IMR-90 (cell line): Measurements from ENCODE around the gene DLGAP3.

Experiments used
- CEBPB ChIP-seq: IDR thresholded peaks from 2 replicates; pipeline ENCODE4 v1.6.1; 2012; ENCODE audit warnings: low read depth, low read length, improper control_type of control experiment
- CTCF ChIP-seq: conservative IDR thresholded peaks from 2 replicates; pipeline ENCODE4 v1.5.1; 2012; ENCODE audit warnings: mild to moderate bottlenecking, low read depth, low read length, improper control_type of control experiment
- FOS ChIP-seq: fragments of 150-350 bp; IDR thresholded peaks from 2 replicates; pipeline ENCODE4 v1.6.1; 2016; ENCODE audit warnings: low read depth, low read length
- MAFK ChIP-seq: IDR thresholded peaks from 2 replicates; pipeline ENCODE4 v1.6.1; 2012; ENCODE audit warnings: low read depth, low read length, improper control_type of control experiment
- POLR2A ChIP-seq: IDR thresholded peaks from 2 replicates; pipeline ENCODE4 v1.6.1; 2012; ENCODE audit warnings: mild to moderate bottlenecking, low read depth, low read length
- RCOR1 ChIP-seq: IDR thresholded peaks from 2 replicates; pipeline ENCODE4 v1.6.1; 2012; ENCODE audit warnings: mild to moderate bottlenecking, low read length, improper control_type of control experiment; ENCODE audit not compliant: insufficient replicate concordance
- SMC3 ChIP-seq: fragments of 150-350 bp; IDR thresholded peaks from 2 replicates; pipeline ENCODE4 v1.6.1; 2016; ENCODE audit warnings: low read depth, mild to moderate bottlenecking, antibody characterized with exemption, low read length, moderate library complexity

DNA sequence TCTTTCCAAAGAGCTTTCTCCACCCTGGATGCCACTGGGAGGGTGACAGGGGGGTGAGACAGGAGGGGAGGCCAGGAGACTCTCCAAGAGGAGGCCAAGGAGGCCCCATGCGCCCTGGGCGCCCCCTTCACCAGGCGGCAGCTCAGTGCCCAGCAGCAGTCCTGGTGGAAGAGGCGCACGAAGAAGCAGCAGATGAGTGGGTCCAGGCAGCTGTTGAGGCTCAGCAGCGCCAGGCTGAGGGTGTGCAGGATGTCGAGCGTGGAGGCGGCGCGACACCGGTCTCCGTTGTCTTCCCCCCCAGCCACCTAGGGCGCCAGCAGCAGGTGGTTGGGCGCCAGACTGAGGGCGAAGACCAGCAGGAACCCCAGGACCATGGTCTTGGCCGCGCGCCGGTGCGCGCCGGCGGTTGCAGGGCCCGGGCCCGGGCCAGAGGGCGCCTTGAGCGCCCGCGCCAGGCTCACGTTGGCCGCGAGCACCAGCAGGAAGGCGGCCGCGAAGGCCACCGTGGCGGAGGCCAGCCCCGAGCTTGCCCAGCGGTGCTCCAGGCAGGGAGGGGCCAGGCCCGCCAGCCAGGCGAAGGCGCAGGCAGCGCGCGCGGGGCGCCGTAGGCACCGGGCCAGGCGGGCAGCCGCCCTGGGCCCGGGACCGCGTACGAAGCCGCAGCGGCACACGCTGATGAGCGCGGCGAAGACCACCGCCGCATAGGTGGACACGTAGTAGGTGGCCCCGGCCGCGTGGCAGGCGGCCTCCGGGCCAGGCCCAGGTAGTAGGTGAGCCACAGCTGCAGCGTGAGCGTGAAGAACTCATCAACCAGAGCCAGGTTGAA lies 47.1 kb upstream of the DLGAP3 start:
- no peak for TF ChIP-seq CTCF
- TF ChIP-seq CEBPB, result no peak
- TF ChIP-seq FOS, result no peak
- TF ChIP-seq POLR2A, result no peak
- no peak for TF ChIP-seq RCOR1
- TF ChIP-seq MAFK, result no peak
- TF ChIP-seq SMC3, result no peak
